Measurements from ENCODE around the gene CRYZL1.

- TF ChIP-seq ISL1 (CRISPR knock-in tag; IDR thresholded peaks at IDR 0.05), result no peak
- no peak for TF ChIP-seq RARB (CRISPR knock-in tag; IDR thresholded peaks at IDR 0.05)
- TF ChIP-seq POU6F1 (CRISPR knock-in tag; IDR thresholded peaks at IDR 0.05; ENCODE audit: borderline replicate concordance, low read depth), result no peak
- TF ChIP-seq PATZ1 (CRISPR knock-in tag; IDR thresholded peaks at IDR 0.05; ENCODE audit: borderline replicate concordance), result no peak
- no peak for TF ChIP-seq GLIS3 (CRISPR knock-in tag; IDR thresholded peaks at IDR 0.05)
- no peak for TF ChIP-seq ZFP30 (CRISPR knock-in tag; IDR thresholded peaks at IDR 0.05)
- no peak for TF ChIP-seq ARNTL (CRISPR knock-in tag; IDR thresholded peaks at IDR 0.05; ENCODE audit: borderline replicate concordance, low read depth)
- TF ChIP-seq, protein P1, sequence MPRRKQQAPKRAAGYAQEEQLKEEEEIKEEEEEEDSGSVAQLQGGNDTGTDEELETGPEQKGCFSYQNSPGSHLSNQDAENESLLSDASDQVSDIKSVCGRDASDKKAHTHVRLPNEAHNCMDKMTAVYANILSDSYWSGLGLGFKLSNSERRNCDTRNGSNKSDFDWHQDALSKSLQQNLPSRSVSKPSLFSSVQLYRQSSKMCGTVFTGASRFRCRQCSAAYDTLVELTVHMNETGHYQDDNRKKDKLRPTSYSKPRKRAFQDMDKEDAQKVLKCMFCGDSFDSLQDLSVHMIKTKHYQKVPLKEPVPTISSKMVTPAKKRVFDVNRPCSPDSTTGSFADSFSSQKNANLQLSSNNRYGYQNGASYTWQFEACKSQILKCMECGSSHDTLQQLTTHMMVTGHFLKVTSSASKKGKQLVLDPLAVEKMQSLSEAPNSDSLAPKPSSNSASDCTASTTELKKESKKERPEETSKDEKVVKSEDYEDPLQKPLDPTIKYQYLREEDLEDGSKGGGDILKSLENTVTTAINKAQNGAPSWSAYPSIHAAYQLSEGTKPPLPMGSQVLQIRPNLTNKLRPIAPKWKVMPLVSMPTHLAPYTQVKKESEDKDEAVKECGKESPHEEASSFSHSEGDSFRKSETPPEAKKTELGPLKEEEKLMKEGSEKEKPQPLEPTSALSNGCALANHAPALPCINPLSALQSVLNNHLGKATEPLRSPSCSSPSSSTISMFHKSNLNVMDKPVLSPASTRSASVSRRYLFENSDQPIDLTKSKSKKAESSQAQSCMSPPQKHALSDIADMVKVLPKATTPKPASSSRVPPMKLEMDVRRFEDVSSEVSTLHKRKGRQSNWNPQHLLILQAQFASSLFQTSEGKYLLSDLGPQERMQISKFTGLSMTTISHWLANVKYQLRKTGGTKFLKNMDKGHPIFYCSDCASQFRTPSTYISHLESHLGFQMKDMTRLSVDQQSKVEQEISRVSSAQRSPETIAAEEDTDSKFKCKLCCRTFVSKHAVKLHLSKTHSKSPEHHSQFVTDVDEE (CRISPR knock-in tag; IDR thresholded peaks at IDR 0.05), result no peak
- TF ChIP-seq SNAI2 (CRISPR knock-in tag; IDR thresholded peaks at IDR 0.05), result no peak
- no peak for TF ChIP-seq CREB5 (CRISPR knock-in tag; IDR thresholded peaks at IDR 0.05; ENCODE audit: low read depth)
- TF ChIP-seq PPARA (CRISPR knock-in tag; IDR thresholded peaks at IDR 0.05; ENCODE audit: borderline replicate concordance), result no peak
- TF ChIP-seq ZFP3 (CRISPR knock-in tag; IDR thresholded peaks at IDR 0.05), result no peak
- TF ChIP-seq, protein P2, sequence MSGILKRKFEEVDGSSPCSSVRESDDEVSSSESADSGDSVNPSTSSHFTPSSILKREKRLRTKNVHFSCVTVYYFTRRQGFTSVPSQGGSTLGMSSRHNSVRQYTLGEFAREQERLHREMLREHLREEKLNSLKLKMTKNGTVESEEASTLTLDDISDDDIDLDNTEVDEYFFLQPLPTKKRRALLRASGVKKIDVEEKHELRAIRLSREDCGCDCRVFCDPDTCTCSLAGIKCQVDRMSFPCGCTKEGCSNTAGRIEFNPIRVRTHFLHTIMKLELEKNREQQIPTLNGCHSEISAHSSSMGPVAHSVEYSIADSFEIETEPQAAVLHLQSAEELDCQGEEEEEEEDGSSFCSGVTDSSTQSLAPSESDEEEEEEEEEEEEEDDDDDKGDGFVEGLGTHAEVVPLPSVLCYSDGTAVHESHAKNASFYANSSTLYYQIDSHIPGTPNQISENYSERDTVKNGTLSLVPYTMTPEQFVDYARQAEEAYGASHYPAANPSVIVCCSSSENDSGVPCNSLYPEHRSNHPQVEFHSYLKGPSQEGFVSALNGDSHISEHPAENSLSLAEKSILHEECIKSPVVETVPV (CRISPR knock-in tag; IDR thresholded peaks at IDR 0.05), result no peak
These were observed 21.8 kb downstream of the CRYZL1 start for GRCh38 chr21:33619726-33620125.
